Activated CD8-positive, alpha-beta memory T cell treated with anti-CD3 and anti-CD28 coated beads, Interleukin-2, amount 10 ng/mL, durations not matched to agents 7 days and 5 days (primary cell): Measurements from ENCODE around the gene MORN5. TPM values are rescaled to one million over a fixed set of nuclear protein-coding genes. Genes with fewer than 3 reads are reported as not detected.

Experiments used
- ATAC-seq: fragments of 150-1000 bp; cut with Tn5 transposase; one replicate; pipeline ENCODE4 v1.10.0; 2021; ENCODE audit warnings: moderate library complexity
- CTCF ChIA-PET: fragments of 350-600 bp; sonication (Branson Sonifier 250); formaldehyde crosslinking; loops from one replicate; lab custom pipeline; 2021; ENCODE audit warnings: antibody characterized with exemption; lab: Charles Lee
- DNase-seq: peaks from one replicate; pipeline ENCODE4 v3.0.0-alpha.2; 2020
- H3K27ac Mint-ChIP-seq: one replicate; pipeline ENCODE4 v1.8.0; 2021; ENCODE audit warnings: mild to moderate bottlenecking, mixed read lengths
- H3K27me3 Mint-ChIP-seq: one replicate; pipeline ENCODE4 v1.8.0; 2021; ENCODE audit warnings: mixed read lengths
- H3K36me3 Mint-ChIP-seq: one replicate; pipeline ENCODE4 v1.8.0; 2021; ENCODE audit warnings: mild to moderate bottlenecking, mixed read lengths
- H3K4me1 Mint-ChIP-seq: one replicate; pipeline ENCODE4 v1.8.0; 2021; ENCODE audit warnings: mixed read lengths
- H3K4me3 Mint-ChIP-seq: one replicate; pipeline ENCODE4 v1.8.0; 2021; ENCODE audit warnings: mild to moderate bottlenecking, moderate library complexity, mixed read lengths
- H3K9me3 Mint-ChIP-seq: one replicate; pipeline ENCODE4 v1.8.0; 2022; ENCODE audit warnings: low read depth, mixed read lengths
- microRNA-seq: library from miRNA; unstranded; fragments of <30 nt; microRNA quantifications from one replicate; pipeline ENCODE4 v1.2.0, GENCODE V29; 2022
- total RNA-seq, 2 experiments: library from RNA; stranded (reverse); gene quantifications; one replicate each; pipeline ENCODE4 v1.2.3, GENCODE V29; 2021

The MORN5 gene
- total RNA-seq, 2 experiments from 2014 or later: not detected

DNA sequence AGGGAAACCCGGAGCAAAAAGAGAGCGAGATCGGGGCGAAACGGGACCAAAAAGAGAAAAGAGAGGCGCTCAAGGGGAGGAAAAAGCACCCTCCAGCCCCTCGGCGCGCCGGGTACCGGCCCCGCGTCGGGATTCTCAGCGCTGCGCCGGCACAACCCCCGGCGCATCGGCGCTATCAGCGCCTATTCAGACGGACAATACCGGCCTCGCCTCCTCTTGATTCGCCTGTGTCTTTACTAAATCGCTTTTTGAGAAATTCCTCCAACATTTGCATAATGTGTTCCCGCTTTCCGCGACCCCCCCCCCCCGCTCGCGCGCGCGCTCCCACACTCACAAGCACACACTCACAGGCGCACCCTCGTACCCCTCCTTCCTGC lies 68.5 kb downstream of the MORN5 start:
- Mint-ChIP-seq H3K27ac (no peak overlapping the region), H3K9me3 (no peaks in the 10 kb centered on the region), H3K36me3 (no peaks in the 10 kb centered on the region), H3K27me3 (peaks cover 53% of the 10 kb centered on the region), H3K4me1 (peaks cover 5% of the 10 kb centered on the region), H3K4me3 (no peak overlapping the region)
- ATAC-seq: no peak
- CTCF ChIA-PET: no interaction called here
- no peak for DNase-seq

GRCh38 chr9:122228568-122229484 lies 69.1 kb downstream of the MORN5 start, which contains the start of gene LHX6:
Gene LHX6 (minus strand): TSS chr9:122228957. CDS start chr9:122228740, 217 bp downstream.
- Mint-ChIP-seq H3K4me1 (peaks cover 5% of the 10 kb centered on the region), H3K36me3 (no peaks in the 10 kb centered on the region), H3K27me3 (peaks cover 52% of the 10 kb centered on the region), H3K9me3 (no peaks in the 10 kb centered on the region), H3K4me3 (no peak within 1 kb of the TSS), H3K27ac (no peak within 1 kb of the TSS)
- ATAC-seq (peak; percentile 27), DNase-seq (no peak)
- CTCF ChIA-PET: no interaction called here

DNA sequence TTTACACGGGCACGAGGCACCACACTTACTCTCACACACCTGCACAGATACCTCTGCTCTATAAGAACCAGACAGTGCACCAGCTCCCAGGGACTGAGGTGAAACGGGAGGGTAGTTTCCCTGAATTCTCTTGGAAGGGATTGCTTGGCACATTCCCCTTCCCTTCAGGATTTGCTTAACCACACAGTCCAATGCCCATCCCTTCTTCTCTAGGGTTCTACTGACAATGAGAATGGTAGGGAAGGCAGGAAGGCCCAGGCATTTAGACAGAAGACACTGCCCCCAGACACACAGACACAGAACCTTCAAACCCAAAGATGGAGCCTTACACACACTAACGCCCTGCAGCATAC lies 69.8 kb downstream of the MORN5 start:
- CTCF ChIA-PET: no interaction called here
- Mint-ChIP-seq H3K4me1 (peaks cover 5% of the 10 kb centered on the region), H3K9me3 (no peaks in the 10 kb centered on the region), H3K36me3 (no peaks in the 10 kb centered on the region), H3K27me3 (peaks cover 53% of the 10 kb centered on the region), H3K27ac (no peak overlapping the region), H3K4me3 (no peak overlapping the region)
- DNase-seq: no peak
- no peak for ATAC-seq

DNA sequence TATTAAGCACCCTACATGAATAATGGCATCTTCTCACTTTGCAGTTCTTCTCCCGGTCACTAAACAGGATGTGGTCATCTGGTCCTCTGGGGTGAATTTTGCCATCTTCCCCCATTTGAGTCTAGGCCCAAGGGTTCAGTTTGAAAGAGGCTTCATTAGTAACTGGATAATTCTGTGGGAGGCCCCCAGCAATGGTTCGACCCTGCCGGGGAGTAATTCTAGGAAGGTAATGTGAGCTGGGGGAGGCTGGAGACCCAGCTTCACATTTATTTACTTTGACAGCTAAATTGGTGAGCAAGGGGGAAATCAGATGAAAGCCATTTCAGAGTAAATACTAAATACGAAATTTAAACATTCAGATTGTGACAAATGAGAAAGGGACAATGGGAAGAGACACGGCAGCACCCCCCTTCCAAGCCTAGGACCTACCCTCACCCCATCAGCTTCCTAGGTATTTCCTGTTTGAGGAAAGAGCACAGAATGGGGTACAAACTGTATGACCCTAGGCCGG lies 73.1 kb downstream of the MORN5 start:
- peaks cover 28% of the 10 kb centered on the region for H3K27me3 Mint-ChIP-seq
- ATAC-seq (no peak), DNase-seq (no peak)
- H3K4me3 Mint-ChIP-seq: no peak overlapping the region
- H3K27ac Mint-ChIP-seq: no peak overlapping the region
- no peaks in the 10 kb centered on the region for H3K9me3 Mint-ChIP-seq
- CTCF ChIA-PET: interaction anchor here (1.2 kb wide), 1 partner anchor 134 kb away, joined by 3 read pairs; no protein-coding TSS in a partner anchor
- no peaks in the 10 kb centered on the region for H3K36me3 Mint-ChIP-seq
- H3K4me1 Mint-ChIP-seq: no peaks in the 10 kb centered on the region

- CTCF ChIA-PET: no interaction called here
- Mint-ChIP-seq H3K9me3 (no peaks in the 10 kb centered on the region), H3K36me3 (peaks cover 3% of the 10 kb centered on the region), H3K4me3 (no peak overlapping the region), H3K27ac (no peak overlapping the region), H3K27me3 (peaks cover 24% of the 10 kb centered on the region), H3K4me1 (no peaks in the 10 kb centered on the region)
- no peak for ATAC-seq
- DNase-seq: no peak
Observed at GRCh38 chr9:122234022-122234748, 74.5 kb downstream of the MORN5 start.

GRCh38 chr9:122236681-122237080 lies 77.0 kb downstream of the MORN5 start:
- Mint-ChIP-seq H3K4me3 (no peak overlapping the region), H3K36me3 (peaks cover 15% of the 10 kb centered on the region), H3K9me3 (no peaks in the 10 kb centered on the region), H3K4me1 (no peaks in the 10 kb centered on the region), H3K27me3 (peaks cover 21% of the 10 kb centered on the region), H3K27ac (no peak overlapping the region)
- ATAC-seq: no peak
- CTCF ChIA-PET: no interaction called here
- no peak for DNase-seq

- Mint-ChIP-seq H3K4me1 (no peaks in the 10 kb centered on the region), H3K9me3 (no peaks in the 10 kb centered on the region), H3K36me3 (peaks cover 31% of the 10 kb centered on the region), H3K4me3 (no peak overlapping the region), H3K27ac (no peak overlapping the region), H3K27me3 (peaks cover 2% of the 10 kb centered on the region)
- DNase-seq (no peak), ATAC-seq (no peak)
- CTCF ChIA-PET: interaction anchor here (1.0 kb wide), 1 partner anchor 111 kb away, joined by 3 read pairs; no protein-coding TSS in a partner anchor
Observed at GRCh38 chr9:122239722-122240121, 80.0 kb downstream of the MORN5 start.

GRCh38 chr9:122244349-122244748 lies 84.6 kb downstream of the MORN5 start:
- DNase-seq (no peak), ATAC-seq (no peak)
- no peak overlapping the region for H3K27ac Mint-ChIP-seq
- CTCF ChIA-PET: interaction anchor here (1.1 kb wide), 1 partner anchor 106 kb away, joined by 3 read pairs; no protein-coding TSS in a partner anchor
- peaks cover 46% of the 10 kb centered on the region for H3K36me3 Mint-ChIP-seq
- no peaks in the 10 kb centered on the region for H3K4me1 Mint-ChIP-seq
- no peaks in the 10 kb centered on the region for H3K27me3 Mint-ChIP-seq
- H3K9me3 Mint-ChIP-seq: no peaks in the 10 kb centered on the region
- H3K4me3 Mint-ChIP-seq: no peak overlapping the region

GRCh38 chr9:122246666-122247065 lies 87.0 kb downstream of the MORN5 start:
- Mint-ChIP-seq H3K36me3 (peaks cover 49% of the 10 kb centered on the region), H3K9me3 (no peaks in the 10 kb centered on the region)

GRCh38 chr9:122248448-122248865 lies 88.7 kb downstream of the MORN5 start:
- Mint-ChIP-seq H3K4me1 (no peaks in the 10 kb centered on the region), H3K4me3 (no peak overlapping the region), H3K36me3 (peaks cover 45% of the 10 kb centered on the region), H3K27ac (no peak overlapping the region), H3K27me3 (no peaks in the 10 kb centered on the region), H3K9me3 (no peaks in the 10 kb centered on the region)
- DNase-seq (no peak), ATAC-seq (no peak)
- CTCF ChIA-PET: no interaction called here

More at GRCh38 chr9:122246666-122247065, 87.0 kb downstream of the MORN5 start:
- no peak for ATAC-seq
- DNase-seq: no peak
- CTCF ChIA-PET: interaction anchor here (2.1 kb wide), 1 partner anchor 18 kb away, joined by 6 read pairs; the partner anchor contains the start of genes MRRF and RBM18
- Mint-ChIP-seq H3K27me3 (no peaks in the 10 kb centered on the region), H3K4me1 (no peaks in the 10 kb centered on the region), H3K27ac (no peak overlapping the region), H3K4me3 (no peak overlapping the region)

Small RNA genes within 50 kb of the gene (microRNA-seq; reads per million reads assigned to microRNA genes)
- not detected for gene MIR4478

Other genes starting within 250 kb of the MORN5 start
- 1 to 10 TPM; 2.2 to 2.5 TPM for gene TTLL11, start 66.6 kb upstream of the MORN5 start, total RNA-seq
- 10 to 100 TPM; 36.4 to 49.1 TPM for gene NDUFA8, start 129 bp upstream of the MORN5 start, total RNA-seq
- not detected for gene LHX6, start 69.0 kb downstream of the MORN5 start, total RNA-seq
- 10 to 100 TPM; 23.8 to 24.4 TPM for gene RBM18, start 104.9 kb downstream of the MORN5 start, total RNA-seq
- 10 to 100 TPM; 27.9 to 39.5 TPM for gene MRRF, start 105.0 kb downstream of the MORN5 start, total RNA-seq
- gene PTGS1, start 211.1 kb downstream of the MORN5 start, total RNA-seq: 1 to 10 TPM in 1 of 2 experiments, under 1 TPM in 1; 0.35 to 1.0 TPM